Measurements from ENCODE around the gene CAMK2G.

The CAMK2G gene

DNA sequence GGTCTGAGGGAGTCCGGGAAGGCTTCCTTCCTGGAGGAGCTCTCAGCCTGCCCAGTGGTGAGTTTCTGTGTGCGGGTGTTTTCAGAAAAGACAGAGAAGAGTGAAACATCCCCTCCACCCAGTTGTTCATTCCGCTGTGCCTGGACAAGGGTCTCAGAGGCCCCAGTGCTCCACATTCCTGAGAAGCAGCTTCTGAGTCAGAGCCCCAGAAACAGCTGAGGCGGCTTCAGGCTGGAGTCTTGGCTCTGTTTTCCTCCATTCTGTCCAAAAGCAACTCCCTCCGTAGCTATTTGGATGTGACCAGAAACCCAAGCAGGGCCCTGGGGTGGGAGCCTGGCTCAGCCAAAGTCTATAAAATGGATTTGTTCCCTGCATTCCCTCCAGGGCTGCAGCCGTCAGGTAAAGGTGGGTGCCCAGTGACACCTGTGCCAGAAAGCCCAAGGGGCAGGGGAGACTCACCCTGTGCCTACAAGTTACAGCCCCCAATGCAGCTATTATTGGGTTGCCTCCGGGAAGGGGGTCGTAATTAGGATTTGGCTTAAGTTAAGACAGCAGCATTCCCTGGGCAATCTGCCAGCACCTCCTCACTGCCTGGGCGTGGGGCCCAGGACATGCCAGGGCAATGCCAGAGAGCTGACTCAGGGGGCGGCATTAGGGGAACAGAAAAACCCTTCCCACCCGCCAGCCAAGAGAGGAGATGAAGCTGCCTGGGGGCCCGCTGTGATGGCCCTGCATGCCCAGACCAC lies 13.1 kb upstream of the CAMK2G start:
- H3K36me3 ChIP-seq (replicated peaks) = no peaks in the 10 kb centered on the region
- in situ Hi-C loops (cut with HindIII; ENCODE audit: low pct_ligation_motif_present, low sequenced_read_pairs) = no loop called here
- H3K4me3 ChIP-seq (ENCODE audit: low read depth, low read length) = no peak overlapping the region
- TF ChIP-seq, protein P1, sequence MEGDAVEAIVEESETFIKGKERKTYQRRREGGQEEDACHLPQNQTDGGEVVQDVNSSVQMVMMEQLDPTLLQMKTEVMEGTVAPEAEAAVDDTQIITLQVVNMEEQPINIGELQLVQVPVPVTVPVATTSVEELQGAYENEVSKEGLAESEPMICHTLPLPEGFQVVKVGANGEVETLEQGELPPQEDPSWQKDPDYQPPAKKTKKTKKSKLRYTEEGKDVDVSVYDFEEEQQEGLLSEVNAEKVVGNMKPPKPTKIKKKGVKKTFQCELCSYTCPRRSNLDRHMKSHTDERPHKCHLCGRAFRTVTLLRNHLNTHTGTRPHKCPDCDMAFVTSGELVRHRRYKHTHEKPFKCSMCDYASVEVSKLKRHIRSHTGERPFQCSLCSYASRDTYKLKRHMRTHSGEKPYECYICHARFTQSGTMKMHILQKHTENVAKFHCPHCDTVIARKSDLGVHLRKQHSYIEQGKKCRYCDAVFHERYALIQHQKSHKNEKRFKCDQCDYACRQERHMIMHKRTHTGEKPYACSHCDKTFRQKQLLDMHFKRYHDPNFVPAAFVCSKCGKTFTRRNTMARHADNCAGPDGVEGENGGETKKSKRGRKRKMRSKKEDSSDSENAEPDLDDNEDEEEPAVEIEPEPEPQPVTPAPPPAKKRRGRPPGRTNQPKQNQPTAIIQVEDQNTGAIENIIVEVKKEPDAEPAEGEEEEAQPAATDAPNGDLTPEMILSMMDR (IDR thresholded peaks at IDR 0.05; ENCODE audit: low read depth, low read length, missing control alignments) = peak; percentile 17
- peak overlapping the region; percentile 65 for H3K27ac ChIP-seq
- no peaks in the 10 kb centered on the region for H3K27me3 ChIP-seq (replicated peaks)
- peak; percentile 72 for DNase-seq

DNA sequence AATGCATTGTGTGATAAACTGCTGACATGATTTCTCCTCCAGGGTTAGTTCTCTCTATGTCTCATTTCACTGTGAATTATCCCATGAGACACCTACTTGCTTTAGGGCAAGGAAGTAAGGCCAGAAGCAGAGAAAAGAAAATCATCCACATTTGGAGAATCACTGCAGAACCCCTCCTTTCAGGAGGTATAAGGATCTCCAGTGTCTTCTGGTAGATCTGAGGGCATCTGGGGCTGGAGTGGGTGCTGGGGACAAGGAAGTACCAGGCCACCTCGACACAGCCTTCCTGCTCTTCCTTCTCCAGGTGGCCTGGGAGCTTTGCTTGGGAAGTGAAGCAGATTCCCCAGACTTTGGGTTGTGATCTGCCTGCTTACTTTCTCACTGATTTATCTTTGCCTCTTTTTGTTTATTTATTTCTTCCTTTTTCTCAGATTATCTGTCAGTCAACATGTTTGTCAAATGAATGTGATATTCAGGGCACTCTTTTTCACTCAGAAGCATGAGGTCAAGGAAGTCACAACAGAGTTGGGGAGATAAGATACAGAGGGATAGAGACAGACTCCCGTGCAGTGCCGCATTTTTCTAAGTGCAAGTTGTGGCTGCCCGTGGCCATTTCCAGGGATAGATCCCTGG lies 12.4 kb upstream of the CAMK2G start:
- in situ Hi-C loops (cut with HindIII; ENCODE audit: low pct_ligation_motif_present, low sequenced_read_pairs) = no loop called here
- TF ChIP-seq, protein P1 (IDR thresholded peaks at IDR 0.05; ENCODE audit: low read depth, low read length, missing control alignments) = no peak
- H3K4me3 ChIP-seq (ENCODE audit: low read depth, low read length) = no peak overlapping the region
- peak overlapping the region; percentile 65 for H3K27ac ChIP-seq
- no peak for DNase-seq
- H3K36me3 ChIP-seq (replicated peaks) = no peaks in the 10 kb centered on the region
- H3K27me3 ChIP-seq (replicated peaks) = no peaks in the 10 kb centered on the region

DNA sequence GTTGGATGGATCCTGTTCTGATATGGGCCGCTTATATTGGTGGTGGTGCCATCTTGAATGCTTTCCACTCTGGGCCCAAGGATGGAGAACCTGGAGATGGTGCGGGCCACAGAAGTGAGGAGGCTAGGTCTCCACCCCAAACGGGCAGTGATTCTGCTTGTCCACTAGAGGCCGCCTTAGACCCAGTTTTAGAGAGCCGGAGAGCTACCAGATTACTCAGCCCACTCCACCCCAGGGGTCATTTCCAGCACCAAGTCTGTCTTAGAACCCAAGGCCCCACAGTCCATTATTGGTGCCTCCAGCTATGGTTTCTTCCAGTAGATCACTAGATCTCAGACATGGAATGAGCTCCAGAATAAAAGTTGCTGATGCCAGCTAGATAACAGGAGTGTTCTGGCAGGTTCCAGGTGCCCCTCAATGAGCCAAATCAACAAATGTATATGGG lies 11.8 kb upstream of the CAMK2G start:
- H3K4me3 ChIP-seq (ENCODE audit: low read depth, low read length) = no peak overlapping the region
- DNase-seq = peak; percentile 74
- in situ Hi-C loops (cut with HindIII; ENCODE audit: low pct_ligation_motif_present, low sequenced_read_pairs) = no loop called here
- H3K27me3 ChIP-seq (replicated peaks) = no peaks in the 10 kb centered on the region
- TF ChIP-seq, protein P1 (IDR thresholded peaks at IDR 0.05; ENCODE audit: low read depth, low read length, missing control alignments) = peak; percentile 91
- no peaks in the 10 kb centered on the region for H3K36me3 ChIP-seq (replicated peaks)
- H3K27ac ChIP-seq = peak overlapping the region; percentile 65

DNA sequence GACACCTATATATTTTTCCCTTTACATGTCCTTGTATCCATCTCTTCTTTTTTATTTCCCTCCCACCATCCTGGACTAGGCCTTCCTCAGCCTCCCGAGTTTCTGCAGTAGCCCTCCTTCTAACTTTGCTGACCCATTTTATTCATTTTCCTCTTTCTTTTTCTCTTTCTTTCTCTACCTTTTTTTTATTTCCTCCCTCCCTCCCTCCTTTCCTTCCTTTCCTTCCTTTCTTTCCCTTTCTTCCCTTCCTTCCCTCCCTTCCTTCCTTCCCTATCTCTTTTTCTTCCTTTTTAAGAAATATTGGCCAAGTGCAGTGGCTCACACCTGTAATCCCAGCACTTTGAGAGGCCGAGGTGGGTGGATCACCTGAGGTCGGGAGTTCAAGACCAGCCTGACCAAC lies 9.7 kb upstream of the CAMK2G start:
- in situ Hi-C loops (cut with HindIII; ENCODE audit: low pct_ligation_motif_present, low sequenced_read_pairs) = no loop called here
- TF ChIP-seq, protein P1 (IDR thresholded peaks at IDR 0.05; ENCODE audit: low read depth, low read length, missing control alignments) = no peak
- no peaks in the 10 kb centered on the region for H3K27me3 ChIP-seq (replicated peaks)
- DNase-seq = no peak
- H3K36me3 ChIP-seq (replicated peaks) = no peaks in the 10 kb centered on the region
- H3K27ac ChIP-seq = no peak overlapping the region
- H3K4me3 ChIP-seq (ENCODE audit: low read depth, low read length) = no peak overlapping the region

DNA sequence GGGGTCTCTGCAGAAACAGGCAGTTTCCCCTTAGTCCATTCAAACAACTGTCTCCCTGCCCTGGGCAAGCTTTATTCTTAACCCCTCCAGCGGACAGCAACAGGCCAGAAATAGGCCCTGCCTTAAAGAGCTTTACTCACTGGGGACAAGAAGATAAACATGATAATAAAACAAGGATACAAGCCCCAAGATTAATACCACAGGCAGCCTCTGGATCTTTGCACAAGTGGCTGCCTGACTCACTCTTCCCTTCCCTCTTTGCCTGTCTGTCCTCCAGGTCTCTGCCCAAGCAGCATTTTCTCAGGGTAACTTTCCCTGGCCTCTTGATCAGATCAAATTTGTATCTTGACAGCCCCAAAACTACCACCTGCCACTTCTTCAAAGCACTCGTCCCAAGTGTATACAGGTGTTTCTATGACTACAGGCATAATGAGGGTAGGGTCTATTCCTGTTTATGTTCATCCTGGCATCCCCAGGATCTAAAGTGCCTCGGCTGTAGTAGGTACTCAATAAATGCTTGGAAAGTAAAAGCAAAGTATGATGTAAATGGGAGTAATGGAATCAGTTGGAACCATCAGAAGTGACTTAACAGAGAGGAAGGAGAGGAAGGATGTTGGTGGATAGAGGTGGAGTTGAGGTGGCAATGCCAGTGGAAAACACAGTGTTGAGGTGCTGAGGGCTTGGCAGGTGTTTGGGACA lies 7.0 kb upstream of the CAMK2G start:
- in situ Hi-C loops (cut with HindIII; ENCODE audit: low pct_ligation_motif_present, low sequenced_read_pairs) = no loop called here
- TF ChIP-seq, protein P1 (IDR thresholded peaks at IDR 0.05; ENCODE audit: low read depth, low read length, missing control alignments) = no peak

More for the DNA sequence above, 7.0 kb upstream of the CAMK2G start:
- H3K4me3 ChIP-seq (ENCODE audit: low read depth, low read length) = no peak overlapping the region
- H3K27me3 ChIP-seq (replicated peaks) = no peaks in the 10 kb centered on the region
- H3K27ac ChIP-seq = no peak overlapping the region
- peak; percentile 21 for DNase-seq
- no peaks in the 10 kb centered on the region for H3K36me3 ChIP-seq (replicated peaks)

Data from brain microvascular endothelial cell (primary cell).